DND-41 (cell line): ENCODE results near the gene MCRIP1.

Experiments
- EZH2 ChIP-seq: IDR thresholded peaks from 3 replicates; pipeline ENCODE4 v1.6.1; 2012; ENCODE audit warnings: borderline replicate concordance, low read depth, mild to moderate bottlenecking, moderate library complexity, low read length, inconsistent platforms; ENCODE audit not compliant: severe bottlenecking
- TF ChIP-seq, protein P1 (sequence below): IDR thresholded peaks from 2 replicates; pipeline ENCODE4 v1.5.1; 2012; ENCODE audit warnings: borderline replicate concordance, low read length, moderate library complexity, mild to moderate bottlenecking; ENCODE audit not compliant: poor library complexity, severe bottlenecking; ENCODE audit errors: extremely low read depth

DNA sequence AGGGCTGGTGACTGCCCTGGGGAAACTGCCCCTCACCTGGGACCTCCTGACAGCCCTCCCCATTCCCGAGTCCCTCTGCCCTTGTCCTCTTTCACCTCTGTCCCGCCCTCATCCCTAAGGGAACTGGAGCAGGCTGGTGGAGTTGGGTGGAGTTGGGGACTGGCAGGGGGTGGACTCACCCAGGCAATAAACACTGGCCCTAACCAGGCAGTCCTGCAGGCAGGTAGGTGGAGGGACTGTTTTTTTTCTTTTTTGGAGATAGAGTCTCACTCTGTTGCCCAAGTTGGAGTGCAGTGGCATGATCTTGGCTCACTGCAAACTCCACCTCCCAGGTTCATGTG, 17.5 kb downstream of the MCRIP1 start:
- TF ChIP-seq, protein P1, sequence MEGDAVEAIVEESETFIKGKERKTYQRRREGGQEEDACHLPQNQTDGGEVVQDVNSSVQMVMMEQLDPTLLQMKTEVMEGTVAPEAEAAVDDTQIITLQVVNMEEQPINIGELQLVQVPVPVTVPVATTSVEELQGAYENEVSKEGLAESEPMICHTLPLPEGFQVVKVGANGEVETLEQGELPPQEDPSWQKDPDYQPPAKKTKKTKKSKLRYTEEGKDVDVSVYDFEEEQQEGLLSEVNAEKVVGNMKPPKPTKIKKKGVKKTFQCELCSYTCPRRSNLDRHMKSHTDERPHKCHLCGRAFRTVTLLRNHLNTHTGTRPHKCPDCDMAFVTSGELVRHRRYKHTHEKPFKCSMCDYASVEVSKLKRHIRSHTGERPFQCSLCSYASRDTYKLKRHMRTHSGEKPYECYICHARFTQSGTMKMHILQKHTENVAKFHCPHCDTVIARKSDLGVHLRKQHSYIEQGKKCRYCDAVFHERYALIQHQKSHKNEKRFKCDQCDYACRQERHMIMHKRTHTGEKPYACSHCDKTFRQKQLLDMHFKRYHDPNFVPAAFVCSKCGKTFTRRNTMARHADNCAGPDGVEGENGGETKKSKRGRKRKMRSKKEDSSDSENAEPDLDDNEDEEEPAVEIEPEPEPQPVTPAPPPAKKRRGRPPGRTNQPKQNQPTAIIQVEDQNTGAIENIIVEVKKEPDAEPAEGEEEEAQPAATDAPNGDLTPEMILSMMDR: no peak
- TF ChIP-seq EZH2: no peak
